Measurements from ENCODE around the gene CAMSAP2. TPM values are rescaled to one million over a fixed set of nuclear protein-coding genes. Genes with fewer than 3 reads are reported as not detected.

The CAMSAP2 gene
- total RNA-seq, 2 donors from 2014 or later: 5.4 to 7.5 TPM

- Histone ChIP-seq H3K4me3 (no peak overlapping the region), H3K36me3 (no peaks in the 10 kb centered on the region), H3K27me3 (no peaks in the 10 kb centered on the region), H3K9ac (ENCODE audit: low read depth in 2 of 2, low read length in 2 of 2) (no peak overlapping the region), H3K9me3 (no peaks in the 10 kb centered on the region), H3K4me1 (no peaks in the 10 kb centered on the region), H3K27ac (no peak overlapping the region)
- TF ChIP-seq, protein P1, sequence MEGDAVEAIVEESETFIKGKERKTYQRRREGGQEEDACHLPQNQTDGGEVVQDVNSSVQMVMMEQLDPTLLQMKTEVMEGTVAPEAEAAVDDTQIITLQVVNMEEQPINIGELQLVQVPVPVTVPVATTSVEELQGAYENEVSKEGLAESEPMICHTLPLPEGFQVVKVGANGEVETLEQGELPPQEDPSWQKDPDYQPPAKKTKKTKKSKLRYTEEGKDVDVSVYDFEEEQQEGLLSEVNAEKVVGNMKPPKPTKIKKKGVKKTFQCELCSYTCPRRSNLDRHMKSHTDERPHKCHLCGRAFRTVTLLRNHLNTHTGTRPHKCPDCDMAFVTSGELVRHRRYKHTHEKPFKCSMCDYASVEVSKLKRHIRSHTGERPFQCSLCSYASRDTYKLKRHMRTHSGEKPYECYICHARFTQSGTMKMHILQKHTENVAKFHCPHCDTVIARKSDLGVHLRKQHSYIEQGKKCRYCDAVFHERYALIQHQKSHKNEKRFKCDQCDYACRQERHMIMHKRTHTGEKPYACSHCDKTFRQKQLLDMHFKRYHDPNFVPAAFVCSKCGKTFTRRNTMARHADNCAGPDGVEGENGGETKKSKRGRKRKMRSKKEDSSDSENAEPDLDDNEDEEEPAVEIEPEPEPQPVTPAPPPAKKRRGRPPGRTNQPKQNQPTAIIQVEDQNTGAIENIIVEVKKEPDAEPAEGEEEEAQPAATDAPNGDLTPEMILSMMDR (IDR thresholded peaks at IDR 0.05): no peak
- intact Hi-C loops (cut with DNase I): no loop called here
- no peak for DNase-seq
Observed at GRCh38 chr1:200862713-200863415, 124.2 kb downstream of the CAMSAP2 start.

DNA sequence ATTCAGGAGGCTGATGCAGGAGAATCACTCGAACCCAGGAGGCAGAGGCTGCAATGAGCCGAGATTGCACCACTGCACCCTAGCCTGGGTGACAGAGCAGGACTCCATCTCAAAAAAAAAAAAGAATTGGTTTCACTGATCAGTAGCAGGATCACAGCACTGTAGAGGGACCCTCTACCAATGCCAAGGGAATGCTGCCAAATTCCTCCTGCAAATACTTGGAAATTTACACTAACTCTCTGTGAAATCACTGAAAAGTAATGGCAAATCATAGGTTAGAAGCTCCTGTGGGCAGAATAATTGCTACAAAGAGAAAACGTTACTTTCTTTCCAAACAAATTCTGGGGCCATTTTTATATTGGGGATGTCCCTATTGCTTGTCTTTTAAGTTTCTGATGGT lies 127.4 kb downstream of the CAMSAP2 start:
- no peaks in the 10 kb centered on the region for H3K9me3 ChIP-seq
- no peak for DNase-seq
- no peak overlapping the region for H3K9ac ChIP-seq (ENCODE audit: low read depth in 2 of 2, low read length in 2 of 2)
- H3K4me3 ChIP-seq: no peak overlapping the region
- TF ChIP-seq, protein P1 (IDR thresholded peaks at IDR 0.05): no peak
- intact Hi-C loops (cut with DNase I): no loop called here
- H3K36me3 ChIP-seq: no peaks in the 10 kb centered on the region
- no peaks in the 10 kb centered on the region for H3K4me1 ChIP-seq
- no peaks in the 10 kb centered on the region for H3K27me3 ChIP-seq
- H3K27ac ChIP-seq: no peak overlapping the region

- Histone ChIP-seq H3K36me3 (no peaks in the 10 kb centered on the region), H3K9me3 (no peaks in the 10 kb centered on the region), H3K4me1 (no peaks in the 10 kb centered on the region), H3K27me3 (no peaks in the 10 kb centered on the region), H3K4me3 (no peak overlapping the region), H3K27ac (no peak overlapping the region), H3K9ac (ENCODE audit: low read depth in 2 of 2, low read length in 2 of 2) (no peak overlapping the region)
- intact Hi-C loops (cut with DNase I): no loop called here
- no peak for DNase-seq
- TF ChIP-seq, protein P1 (IDR thresholded peaks at IDR 0.05): no peak
Observed at GRCh38 chr1:200866521-200866920, 127.8 kb downstream of the CAMSAP2 start.

GRCh38 chr1:200867018-200867811 lies 128.5 kb downstream of the CAMSAP2 start:
- H3K9me3 ChIP-seq: no peaks in the 10 kb centered on the region
- H3K36me3 ChIP-seq: no peaks in the 10 kb centered on the region

GRCh38 chr1:200869376-200869752 lies 130.7 kb downstream of the CAMSAP2 start:
- H3K27me3 ChIP-seq: peaks cover 16% of the 10 kb centered on the region
- no peaks in the 10 kb centered on the region for H3K9me3 ChIP-seq
- DNase-seq: no peak
- H3K36me3 ChIP-seq: no peaks in the 10 kb centered on the region
- peaks cover 8% of the 10 kb centered on the region for H3K4me1 ChIP-seq
- H3K9ac ChIP-seq (ENCODE audit: low read depth in 2 of 2, low read length in 2 of 2): no peak overlapping the region
- TF ChIP-seq, protein P1 (IDR thresholded peaks at IDR 0.05): no peak
- intact Hi-C loops (cut with DNase I): no loop called here
- H3K27ac ChIP-seq: no peak overlapping the region
- H3K4me3 ChIP-seq: no peak overlapping the region

More at GRCh38 chr1:200867018-200867811, 128.5 kb downstream of the CAMSAP2 start:
- Histone ChIP-seq H3K4me1 (no peaks in the 10 kb centered on the region), H3K4me3 (no peak overlapping the region), H3K27ac (no peak overlapping the region), H3K9ac (ENCODE audit: low read depth in 2 of 2, low read length in 2 of 2) (no peak overlapping the region), H3K27me3 (no peaks in the 10 kb centered on the region)
- DNase-seq: no peak
- TF ChIP-seq, protein P1 (IDR thresholded peaks at IDR 0.05): no peak
- intact Hi-C loops (cut with DNase I): no loop called here
